ENCODE results near the gene INCA1.

Gene INCA1

GRCh38 chr17:4945176-4945943 lies 52.0 kb downstream of the INCA1 start:
- H3K4me3 ChIP-seq (ENCODE audit: low read depth, low read length): peak overlapping the region; percentile 99
- no peak for TF ChIP-seq CTCF (IDR thresholded peaks at IDR 0.05; ENCODE audit: borderline replicate concordance, insufficient read depth, low read depth, low read length)

- no peak for TF ChIP-seq CTCF (IDR thresholded peaks at IDR 0.05; ENCODE audit: borderline replicate concordance, insufficient read depth, low read depth, low read length)
- H3K4me3 ChIP-seq (ENCODE audit: low read depth, low read length): peak overlapping the region; percentile 99
These were observed 52.7 kb downstream of the INCA1 start for GRCh38 chr17:4944554-4945175.

GRCh38 chr17:4944163-4944553 lies 53.2 kb downstream of the INCA1 start:
- no peak for TF ChIP-seq CTCF (IDR thresholded peaks at IDR 0.05; ENCODE audit: borderline replicate concordance, insufficient read depth, low read depth, low read length)
- H3K4me3 ChIP-seq (ENCODE audit: low read depth, low read length): peak overlapping the region; percentile 99

GRCh38 chr17:4942760-4943508 lies 54.4 kb downstream of the INCA1 start:
- no peak for TF ChIP-seq CTCF (IDR thresholded peaks at IDR 0.05; ENCODE audit: borderline replicate concordance, insufficient read depth, low read depth, low read length)
- no peak overlapping the region for H3K4me3 ChIP-seq (ENCODE audit: low read depth, low read length)

- H3K4me3 ChIP-seq (ENCODE audit: low read depth, low read length): peak overlapping the region; percentile 92
- TF ChIP-seq CTCF (IDR thresholded peaks at IDR 0.05; ENCODE audit: borderline replicate concordance, insufficient read depth, low read depth, low read length): no peak
These were observed 56.1 kb downstream of the INCA1 start for GRCh38 chr17:4941319-4941610.

- H3K4me3 ChIP-seq (ENCODE audit: low read depth, low read length): peak overlapping the region; percentile 92
- TF ChIP-seq CTCF (IDR thresholded peaks at IDR 0.05; ENCODE audit: borderline replicate concordance, insufficient read depth, low read depth, low read length): no peak
These were observed 56.6 kb downstream of the INCA1 start for GRCh38 chr17:4940555-4941318.

Measured in GM12875 (cell line).